Inflammatory macrophage (primary cell): ENCODE results near the gene SYT3.
"Not testable (repeated sequence)": the region's sequence is repeated elsewhere in the genome, so short reads cannot be mapped to it uniquely, and the experiment has no call there.

Experiments used
- DNase-seq, 2 donors: peaks; one replicate each; pipeline ENCODE4 v3.0.0-alpha.2; 2020 to 2022

Gene SYT3

DNA sequence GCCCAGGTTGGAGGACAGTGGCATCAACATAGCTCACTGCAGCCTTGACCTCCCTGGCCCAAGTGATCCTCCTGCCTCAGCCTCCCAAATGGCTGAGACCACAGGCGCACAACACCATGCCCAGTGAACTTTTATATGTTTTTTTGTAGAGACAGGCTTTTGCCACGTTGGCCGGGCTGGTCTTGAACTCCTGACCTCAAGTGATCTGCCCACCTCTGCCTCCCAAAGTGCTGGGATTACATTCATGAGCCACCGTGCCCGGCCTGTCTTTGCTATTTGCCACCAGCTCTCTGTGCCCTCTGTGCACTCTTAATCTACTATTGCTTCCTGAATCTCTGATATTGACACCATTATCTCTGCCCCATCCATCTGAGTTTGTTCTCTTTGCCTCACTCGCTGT, 37.2 kb downstream of the SYT3 start:
- DNase-seq = no peak

DNA sequence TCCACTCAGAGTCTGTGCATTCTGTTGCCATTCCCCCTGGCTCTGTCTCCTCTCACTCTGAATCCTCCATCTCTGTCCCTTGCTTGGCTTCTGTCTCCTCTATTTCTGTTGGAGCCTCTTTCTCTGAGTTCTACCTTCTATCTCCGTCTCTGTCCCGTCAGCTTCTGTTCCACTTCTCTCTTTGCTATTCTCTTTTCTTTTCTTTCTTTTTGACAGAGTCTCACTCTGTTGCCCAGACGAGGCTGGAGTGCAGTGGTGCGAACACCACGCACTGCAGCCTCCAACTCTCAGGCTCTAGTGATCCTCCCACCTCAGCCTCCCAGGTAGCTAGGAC, 37.6 kb downstream of the SYT3 start:
- no peak for DNase-seq

DNA sequence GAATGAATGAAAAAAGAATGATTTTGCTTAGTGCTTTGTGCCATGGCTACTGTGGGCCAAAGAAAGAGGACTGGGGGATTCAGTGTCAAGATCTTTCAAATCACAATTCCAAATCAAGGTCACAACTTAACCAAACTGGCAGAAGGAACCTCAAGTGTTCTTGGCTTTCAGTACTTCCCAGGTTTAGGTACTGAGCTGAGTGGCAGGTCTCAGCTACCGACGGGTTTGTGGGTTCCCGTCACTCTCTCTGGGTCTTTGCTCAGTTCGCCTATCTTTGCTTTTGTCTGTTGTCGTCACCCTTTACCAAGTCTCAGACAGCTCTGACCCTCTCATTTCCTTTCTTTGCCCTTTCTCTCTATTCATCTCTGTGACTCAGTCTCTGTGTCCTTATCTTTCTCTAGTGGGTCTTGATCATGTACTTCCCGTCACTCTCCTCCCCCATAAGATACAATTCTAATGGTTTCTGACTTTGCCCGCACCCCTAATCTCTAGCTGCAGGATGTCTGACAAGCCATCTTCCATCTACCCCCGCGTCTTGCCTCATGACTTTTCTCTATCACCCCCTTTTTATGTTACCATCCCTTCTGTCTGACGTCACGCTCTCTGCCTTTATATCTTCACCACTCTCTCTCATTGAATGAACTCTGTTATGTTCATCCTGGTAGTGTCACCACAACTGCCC, 38.1 kb downstream of the SYT3 start:
- no peak for DNase-seq

DNA sequence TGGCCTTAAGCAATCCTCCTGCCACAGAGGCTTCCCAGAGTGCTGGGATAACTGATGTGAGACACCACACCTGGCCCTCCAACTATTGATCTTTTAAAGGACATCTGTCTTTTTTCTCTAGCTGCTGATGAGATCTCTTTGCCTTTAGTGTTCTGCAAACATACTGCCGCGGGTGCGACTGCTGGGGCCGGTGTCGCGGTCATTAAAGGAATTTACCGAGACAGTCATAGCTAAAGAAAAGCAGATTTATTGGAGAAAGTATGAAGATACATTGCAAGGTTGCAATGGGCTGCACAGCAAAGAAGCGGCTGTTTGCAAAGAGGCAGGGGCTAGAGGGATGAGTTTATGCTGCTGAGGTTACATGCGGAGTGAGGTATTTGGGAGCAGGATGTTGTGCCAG, 40.3 kb downstream of the SYT3 start:
- DNase-seq = no peak

DNA sequence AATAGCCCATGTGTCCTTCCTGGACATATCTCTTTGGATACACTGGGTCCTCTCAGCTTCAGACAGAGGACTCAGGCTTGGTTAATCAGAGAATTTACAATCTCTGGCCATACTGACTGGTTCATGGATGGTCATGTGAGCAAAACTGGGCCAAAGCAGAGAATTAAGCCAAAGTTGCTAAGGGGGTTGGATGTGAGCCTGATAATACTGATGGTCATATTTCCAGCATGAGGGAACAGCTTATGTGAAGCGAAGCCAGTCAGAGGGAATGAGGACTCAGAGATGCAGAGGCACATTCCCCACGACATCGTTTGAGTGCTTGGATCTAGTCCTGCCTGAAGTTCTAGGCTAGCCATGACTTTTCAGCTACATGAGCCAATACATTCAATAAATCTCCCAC, 49.5 kb downstream of the SYT3 start:
- DNase-seq = no peak

DNA sequence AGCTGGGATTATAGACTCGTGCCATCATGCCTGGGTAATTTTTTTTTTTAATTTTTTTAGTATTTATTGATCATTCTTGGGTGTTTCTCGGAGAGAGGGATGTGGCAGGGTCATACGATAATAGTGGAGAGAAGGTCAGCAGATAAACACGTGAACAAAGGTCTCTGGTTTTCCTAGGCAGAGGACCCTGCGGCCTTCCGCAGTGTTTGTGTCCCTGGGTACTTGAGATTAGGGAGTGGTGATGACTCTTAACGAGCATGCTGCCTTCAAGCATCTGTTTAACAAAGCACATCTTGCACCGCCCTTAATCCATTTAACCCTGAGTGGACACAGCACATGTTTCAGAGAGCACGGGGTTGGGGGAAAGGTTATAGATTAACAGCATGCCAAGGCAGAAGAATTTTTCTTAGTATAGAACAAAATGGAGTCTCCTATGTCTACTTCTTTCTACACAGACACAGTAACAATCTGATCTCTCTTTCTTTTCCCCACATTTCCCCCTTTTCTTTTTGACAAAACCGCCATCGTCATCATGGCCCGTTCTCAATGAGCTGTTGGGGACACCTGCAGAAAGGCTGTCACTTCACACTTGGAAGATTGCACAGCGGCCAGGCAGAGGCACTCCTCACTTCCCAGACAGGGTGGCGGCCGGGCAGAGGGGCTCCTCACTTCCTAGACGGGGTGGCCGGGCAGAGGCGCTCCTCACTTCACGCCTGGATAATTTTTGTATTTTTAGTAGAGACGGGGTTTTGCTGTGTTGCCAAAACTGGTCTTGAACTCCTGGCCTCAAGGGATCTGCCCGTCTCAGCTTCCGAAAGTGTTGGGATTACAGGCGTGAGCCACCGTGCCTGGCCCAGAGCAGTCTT, 57.7 kb downstream of the SYT3 start:
- DNase-seq = not testable (repeated sequence)

DNA sequence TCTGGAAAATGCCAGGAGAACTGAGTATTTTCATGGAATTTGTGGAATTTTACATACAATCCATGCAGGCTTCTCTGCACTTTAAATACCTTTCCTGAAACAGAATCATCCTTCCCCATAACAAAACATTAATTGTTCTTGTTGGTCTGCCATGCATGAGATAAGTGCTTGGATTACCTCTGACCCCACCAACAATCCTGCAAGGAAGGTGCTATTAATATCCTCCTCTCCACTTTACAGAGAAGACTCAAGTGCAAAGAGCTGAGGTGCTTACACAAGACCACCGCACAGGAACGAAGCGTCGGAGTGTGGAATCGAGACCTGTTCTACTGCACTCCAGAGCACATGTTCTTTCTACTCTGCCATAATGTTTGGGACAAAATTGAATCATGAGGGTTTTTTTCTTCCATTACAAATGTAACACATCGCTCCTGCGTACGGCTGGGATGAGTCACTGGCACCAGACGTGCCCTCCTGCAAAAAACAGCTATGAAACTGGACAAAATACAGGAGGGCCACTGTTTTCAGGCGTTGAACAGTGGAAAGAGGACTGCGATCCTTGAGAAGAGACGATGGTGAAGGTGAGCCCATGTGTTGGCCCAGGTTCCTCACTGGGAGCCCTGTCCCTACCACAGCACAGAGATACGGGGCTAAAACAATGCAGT, 58.6 kb downstream of the SYT3 start:
- no peak for DNase-seq

DNA sequence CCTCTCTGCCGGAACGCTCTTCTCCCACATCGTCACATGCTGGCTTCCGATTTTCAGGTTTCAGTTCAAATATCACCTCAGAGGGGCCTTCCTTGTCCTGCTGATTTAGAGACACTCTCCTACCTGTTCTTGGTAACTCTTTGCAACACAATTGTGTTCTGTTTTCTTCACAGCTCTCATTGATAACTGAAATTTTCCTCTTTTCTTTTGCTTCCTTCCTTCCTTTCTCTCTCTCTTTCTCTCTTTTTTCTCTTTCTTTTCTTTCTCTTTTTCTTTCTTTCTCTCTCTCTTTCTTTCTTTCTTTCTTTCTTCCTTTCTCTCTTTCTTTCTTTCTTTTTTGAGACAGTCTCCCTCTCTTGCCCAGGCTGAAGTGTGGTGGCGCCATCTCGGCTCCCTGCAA, 59.4 kb downstream of the SYT3 start:
- no peak for DNase-seq

DNA sequence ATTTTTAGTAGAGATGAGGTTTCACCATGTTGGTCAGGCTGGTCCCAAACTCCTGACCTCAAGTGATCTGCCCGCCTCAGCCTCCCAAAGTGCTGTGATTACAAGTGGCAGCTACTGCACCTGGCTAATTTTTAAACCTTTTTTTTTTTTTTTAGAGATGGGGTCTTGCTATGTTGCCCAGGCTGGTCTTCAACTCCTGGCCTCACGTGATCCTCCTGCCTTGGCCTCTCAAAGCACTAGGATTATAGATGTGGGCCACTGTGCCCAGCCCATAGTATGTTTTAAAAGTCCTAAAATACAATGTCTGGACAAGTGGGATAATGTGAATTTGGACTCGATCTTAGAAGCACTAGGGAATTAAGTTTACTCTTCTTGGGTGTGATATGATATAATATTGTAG, 62.9 kb downstream of the SYT3 start:
- DNase-seq = not testable (repeated sequence)

DNA sequence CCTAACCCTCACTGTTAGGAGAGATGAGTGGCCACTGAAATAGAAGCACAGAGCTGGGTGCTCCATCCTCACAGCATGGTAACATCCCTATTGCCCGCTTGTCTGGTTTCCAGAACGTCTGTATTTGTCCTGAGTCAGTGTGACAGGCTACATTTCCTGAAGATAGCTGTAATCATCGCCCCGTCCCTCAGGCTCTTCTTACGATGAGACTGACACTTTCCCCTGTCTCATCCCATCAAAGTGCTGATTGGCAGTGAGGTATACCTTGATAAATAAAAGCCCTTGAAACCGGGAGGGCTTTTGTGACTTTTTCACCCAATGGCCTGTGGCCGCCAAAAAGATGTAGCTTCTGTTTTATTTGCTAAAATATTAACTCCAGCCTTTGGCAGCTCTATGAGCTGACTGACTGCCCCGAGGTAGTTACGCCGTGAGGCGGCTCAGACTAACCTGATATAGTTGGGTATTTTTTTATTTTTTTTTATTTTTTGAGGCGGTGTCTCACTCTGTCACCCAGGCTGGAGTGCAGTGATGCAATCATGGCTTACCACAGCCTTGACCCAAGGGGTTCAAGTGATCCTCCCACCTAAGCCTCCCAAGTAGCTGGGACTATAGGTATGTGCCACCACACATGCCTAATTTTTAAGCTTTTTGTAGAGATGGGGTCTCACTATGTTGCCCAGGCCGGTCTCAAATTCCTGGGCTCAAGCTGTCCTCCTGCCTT, 65.8 kb downstream of the SYT3 start:
- no peak for DNase-seq
